ENCODE results near the gene RHCE.

GRCh38 chr1:25435397-25436108, 14.9 kb upstream of the RHCE start:
- TF ChIP-seq CTCF (IDR thresholded peaks at IDR 0.05) (no peak), POLR2A (IDR thresholded peaks at IDR 0.05; ENCODE audit: low read depth) (no peak)
